NCI-H345 treated with DMSO at 0.1 percent for 48 hours (cell line): ENCODE results near the gene SCYGR3.

Experiments used
- DNase-seq: peaks from one replicate; lab custom pipeline; 2025; ENCODE audit not compliant: unreplicated experiment; lab: John Stamatoyannopoulos, UW

Gene SCYGR3

GRCh38 chr2:227614740-227615139 lies at the start of gene SCYGR3:
Gene SCYGR3 (minus strand): TSS chr2:227614840. CDS start chr2:227614840, 0 bp downstream.
- DNase-seq = no peak

GRCh38 chr2:227661827-227662226 lies 47.2 kb upstream of the SCYGR3 start:
- no peak for DNase-seq

- DNase-seq = no peak
Measured at GRCh38 chr2:227661025-227661649, 46.5 kb upstream of the SCYGR3 start.

GRCh38 chr2:227657199-227657845 lies 42.7 kb upstream of the SCYGR3 start:
- DNase-seq = no peak

GRCh38 chr2:227655454-227655853 lies 40.8 kb upstream of the SCYGR3 start:
- no peak for DNase-seq

- DNase-seq = no peak
Measured at GRCh38 chr2:227654426-227654825, 39.8 kb upstream of the SCYGR3 start.

GRCh38 chr2:227653419-227653818 lies 38.8 kb upstream of the SCYGR3 start:
- no peak for DNase-seq

GRCh38 chr2:227643990-227644551 lies 29.4 kb upstream of the SCYGR3 start:
- no peak for DNase-seq

GRCh38 chr2:227642656-227643055 lies 28.0 kb upstream of the SCYGR3 start:
- DNase-seq = no peak

GRCh38 chr2:227634201-227634600 lies 19.6 kb upstream of the SCYGR3 start:
- no peak for DNase-seq

GRCh38 chr2:227632827-227633226 lies 18.2 kb upstream of the SCYGR3 start:
- DNase-seq = no peak

- DNase-seq = no peak
Measured at GRCh38 chr2:227630322-227630721, 15.7 kb upstream of the SCYGR3 start.

- no peak for DNase-seq
Measured at GRCh38 chr2:227629435-227629834, 14.8 kb upstream of the SCYGR3 start.

GRCh38 chr2:227627769-227628168 lies 13.1 kb upstream of the SCYGR3 start:
- no peak for DNase-seq

- no peak for DNase-seq
Measured at GRCh38 chr2:227626580-227627151, 12.0 kb upstream of the SCYGR3 start.

- no peak for DNase-seq
Measured at GRCh38 chr2:227625420-227625819, 10.8 kb upstream of the SCYGR3 start.

- no peak for DNase-seq
Measured at GRCh38 chr2:227623226-227623625, 8.6 kb upstream of the SCYGR3 start.

GRCh38 chr2:227617316-227618230 lies 2.9 kb upstream of the SCYGR3 start, which contains the start of gene SCYGR4:
Gene SCYGR4 (plus strand): TSS chr2:227617498. CDS start chr2:227617498, 0 bp downstream.
- no peak for DNase-seq

GRCh38 chr2:227616631-227617030 lies 2.0 kb upstream of the SCYGR3 start:
- DNase-seq = no peak

- DNase-seq = no peak
Measured at GRCh38 chr2:227615906-227616305, 1.3 kb upstream of the SCYGR3 start.

- no peak for DNase-seq
Measured at GRCh38 chr2:227615181-227615580, 541 bp upstream of the SCYGR3 start.
